ENCODE results near the gene LAMTOR2. TPM values are rescaled to one million over a fixed set of nuclear protein-coding genes. Genes with fewer than 3 reads are reported as not detected.
"Not testable (repeated sequence)": the region's sequence is repeated elsewhere in the genome, so short reads cannot be mapped to it uniquely, and the experiment has no call there.

The LAMTOR2 gene
- total RNA-seq, 1 donor from 2014 or later: 60.1 TPM

DNA sequence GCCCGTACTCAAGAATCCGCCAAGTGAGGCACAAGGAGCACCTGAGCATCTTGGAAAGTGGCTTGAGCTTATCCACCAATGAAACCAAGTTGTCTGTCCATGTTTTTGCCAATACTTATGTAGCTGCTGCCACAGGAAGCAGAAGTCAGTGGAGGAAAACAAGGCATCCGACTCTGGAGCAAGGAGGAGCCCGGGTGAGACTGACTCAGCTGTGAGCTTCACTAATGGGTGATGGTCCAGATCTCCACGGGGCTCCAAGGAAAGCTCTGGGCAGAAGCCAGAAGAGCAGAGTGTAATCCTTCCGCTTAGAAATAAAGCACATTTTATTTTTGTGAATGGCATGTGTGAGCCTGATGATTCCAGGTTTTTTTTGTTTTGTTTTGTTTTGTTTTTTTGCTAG lies 21.6 kb upstream of the LAMTOR2 start:
- Histone ChIP-seq H3K4me2 (ENCODE audit: low read length) (no peak overlapping the region), H3K4me3 (ENCODE audit: insufficient read depth, low read depth, low read length) (no peak overlapping the region), H3K4me1 (ENCODE audit: insufficient read depth, low read length) (peaks cover 2% of the 10 kb centered on the region), H4K20me1 (ENCODE audit: insufficient read depth, low read length) (no peaks in the 10 kb centered on the region), H3K79me2 (ENCODE audit: insufficient read depth, low read length) (no peaks in the 10 kb centered on the region), H2AFZ (ENCODE audit: low read depth, low read length) (no peak overlapping the region), H3K9ac (ENCODE audit: low read length) (no peak overlapping the region), H3K27ac (ENCODE audit: low read depth, low read length) (no peak overlapping the region), H3K36me3 (ENCODE audit: insufficient read depth, low read length) (no peaks in the 10 kb centered on the region), H3K9me3 (ENCODE audit: insufficient read depth, low read depth, low read length) (no peaks in the 10 kb centered on the region), H3K27me3 (ENCODE audit: insufficient read depth, low read length) (no peaks in the 10 kb centered on the region)
- H3K9me3 Mint-ChIP-seq (ENCODE audit: unreplicated experiment): no peaks in the 10 kb centered on the region
- TF ChIP-seq CTCF (IDR thresholded peaks at IDR 0.05; ENCODE audit: insufficient read depth, low read depth, low read length): no peak
- TF ChIP-seq EZH2 (IDR thresholded peaks at IDR 0.05; ENCODE audit: insufficient read depth, low read length): no peak
- no peaks in the 10 kb centered on the region for H3K4me1 Mint-ChIP-seq (ENCODE audit: low read depth, unreplicated experiment)
- DNase-seq (ENCODE audit: low read depth): no peak
- peaks cover 3% of the 10 kb centered on the region for H3K36me3 Mint-ChIP-seq (ENCODE audit: low read depth, unreplicated experiment)
- FAIRE-seq: no peak
- H3K4me3 Mint-ChIP-seq (ENCODE audit: unreplicated experiment): no peak overlapping the region
- H3K27me3 Mint-ChIP-seq (ENCODE audit: low read depth, unreplicated experiment): no peaks in the 10 kb centered on the region
- H3K27ac Mint-ChIP-seq (ENCODE audit: unreplicated experiment): no peak overlapping the region

DNA sequence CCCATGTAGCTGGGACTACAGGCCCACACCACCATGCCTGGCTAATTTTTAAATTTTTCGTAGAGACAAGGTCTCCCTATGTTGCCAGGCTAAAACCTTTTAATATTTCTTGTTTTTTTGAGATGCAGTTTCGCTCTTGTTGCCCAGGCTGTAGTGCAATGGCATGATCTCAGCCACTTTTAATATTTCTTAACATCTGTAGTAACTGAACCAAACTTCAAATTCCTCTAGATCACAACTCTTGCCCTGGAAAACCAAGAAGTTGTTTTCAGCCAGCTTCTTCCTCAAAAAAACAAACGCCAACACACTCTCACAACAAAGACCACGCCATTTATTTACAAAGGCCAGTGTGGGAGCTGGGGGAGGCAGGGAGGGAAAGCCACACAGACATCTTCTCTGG lies 19.6 kb upstream of the LAMTOR2 start:
- H3K27me3 ChIP-seq (ENCODE audit: insufficient read depth, low read length); H3K4me3 ChIP-seq (ENCODE audit: insufficient read depth, low read depth, low read length); H3K9ac ChIP-seq (ENCODE audit: low read length); H3K4me1 ChIP-seq (ENCODE audit: insufficient read depth, low read length); H3K4me1 Mint-ChIP-seq (ENCODE audit: low read depth, unreplicated experiment); H3K4me3 Mint-ChIP-seq (ENCODE audit: unreplicated experiment); H4K20me1 ChIP-seq (ENCODE audit: insufficient read depth, low read length); H3K27me3 Mint-ChIP-seq (ENCODE audit: low read depth, unreplicated experiment); H3K36me3 Mint-ChIP-seq (ENCODE audit: low read depth, unreplicated experiment); H3K4me2 ChIP-seq (ENCODE audit: low read length); H3K36me3 ChIP-seq (ENCODE audit: insufficient read depth, low read length); H3K27ac ChIP-seq (ENCODE audit: low read depth, low read length); H2AFZ ChIP-seq (ENCODE audit: low read depth, low read length); H3K27ac Mint-ChIP-seq (ENCODE audit: unreplicated experiment); H3K9me3 ChIP-seq (ENCODE audit: insufficient read depth, low read depth, low read length); FAIRE-seq; H3K9me3 Mint-ChIP-seq (ENCODE audit: unreplicated experiment); H3K79me2 ChIP-seq (ENCODE audit: insufficient read depth, low read length); DNase-seq (ENCODE audit: low read depth): not testable (repeated sequence)

- no peaks in the 10 kb centered on the region for H4K20me1 ChIP-seq (ENCODE audit: insufficient read depth, low read length)
- no peak overlapping the region for H2AFZ ChIP-seq (ENCODE audit: low read depth, low read length)
- peaks cover 21% of the 10 kb centered on the region for H3K36me3 Mint-ChIP-seq (ENCODE audit: low read depth, unreplicated experiment)
- no peak overlapping the region for H3K4me2 ChIP-seq (ENCODE audit: low read length)
- TF ChIP-seq CTCF (IDR thresholded peaks at IDR 0.05; ENCODE audit: insufficient read depth, low read depth, low read length) (no peak), EZH2 (IDR thresholded peaks at IDR 0.05; ENCODE audit: insufficient read depth, low read length) (no peak)
- H3K4me3 ChIP-seq (ENCODE audit: insufficient read depth, low read depth, low read length): no peak overlapping the region
- no peaks in the 10 kb centered on the region for H3K27me3 ChIP-seq (ENCODE audit: insufficient read depth, low read length)
- no peaks in the 10 kb centered on the region for H3K27me3 Mint-ChIP-seq (ENCODE audit: low read depth, unreplicated experiment)
- no peak overlapping the region for H3K27ac Mint-ChIP-seq (ENCODE audit: unreplicated experiment)
- H3K9me3 ChIP-seq (ENCODE audit: insufficient read depth, low read depth, low read length): no peaks in the 10 kb centered on the region
- H3K9ac ChIP-seq (ENCODE audit: low read length): no peak overlapping the region
- no peak overlapping the region for H3K4me3 Mint-ChIP-seq (ENCODE audit: unreplicated experiment)
- H3K4me1 Mint-ChIP-seq (ENCODE audit: low read depth, unreplicated experiment): no peaks in the 10 kb centered on the region
- H3K9me3 Mint-ChIP-seq (ENCODE audit: unreplicated experiment): peaks cover 1% of the 10 kb centered on the region
- FAIRE-seq (no peak), DNase-seq (ENCODE audit: low read depth) (no peak)
- no peaks in the 10 kb centered on the region for H3K79me2 ChIP-seq (ENCODE audit: insufficient read depth, low read length)
- no peak overlapping the region for H3K27ac ChIP-seq (ENCODE audit: low read depth, low read length)
- H3K4me1 ChIP-seq (ENCODE audit: insufficient read depth, low read length): peaks cover 9% of the 10 kb centered on the region
- H3K36me3 ChIP-seq (ENCODE audit: insufficient read depth, low read length): peaks cover 14% of the 10 kb centered on the region
These were observed 11.8 kb upstream of the LAMTOR2 start for GRCh38 chr1:156042828-156043227.
